Measurements from ENCODE around the gene UBTD1. TPM values are rescaled to one million over a fixed set of nuclear protein-coding genes. Genes with fewer than 3 reads are reported as not detected.

Gene UBTD1
- polyA plus RNA-seq, 1 donor from 2014 or later = 3.3 TPM

DNA sequence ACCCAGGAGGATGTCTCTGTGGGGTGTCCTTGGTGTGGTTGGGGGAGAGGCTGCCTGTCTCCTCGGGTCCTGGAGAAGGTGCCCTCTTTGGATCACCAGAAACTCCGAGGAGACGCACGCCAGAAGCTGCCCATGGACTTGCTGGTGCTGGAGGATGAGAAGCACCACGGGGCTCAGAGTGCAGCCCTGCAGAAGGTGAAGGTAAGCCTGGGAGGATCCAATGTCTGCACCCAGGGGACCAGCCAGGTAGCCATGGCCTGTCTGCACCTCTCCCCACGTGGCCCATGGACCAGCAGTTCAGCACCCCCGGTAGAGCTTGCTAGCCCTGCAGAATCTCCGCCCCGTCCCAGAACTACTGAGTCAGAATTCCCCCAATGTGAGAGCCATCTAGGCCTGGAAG, 79.0 kb downstream of the UBTD1 start:
- no peaks in the 10 kb centered on the region for H3F3A ChIP-seq (ENCODE audit: insufficient read depth, low read length, poor library complexity, severe bottlenecking)
- no peak overlapping the region for H3K27ac ChIP-seq (ENCODE audit: low read length)

DNA sequence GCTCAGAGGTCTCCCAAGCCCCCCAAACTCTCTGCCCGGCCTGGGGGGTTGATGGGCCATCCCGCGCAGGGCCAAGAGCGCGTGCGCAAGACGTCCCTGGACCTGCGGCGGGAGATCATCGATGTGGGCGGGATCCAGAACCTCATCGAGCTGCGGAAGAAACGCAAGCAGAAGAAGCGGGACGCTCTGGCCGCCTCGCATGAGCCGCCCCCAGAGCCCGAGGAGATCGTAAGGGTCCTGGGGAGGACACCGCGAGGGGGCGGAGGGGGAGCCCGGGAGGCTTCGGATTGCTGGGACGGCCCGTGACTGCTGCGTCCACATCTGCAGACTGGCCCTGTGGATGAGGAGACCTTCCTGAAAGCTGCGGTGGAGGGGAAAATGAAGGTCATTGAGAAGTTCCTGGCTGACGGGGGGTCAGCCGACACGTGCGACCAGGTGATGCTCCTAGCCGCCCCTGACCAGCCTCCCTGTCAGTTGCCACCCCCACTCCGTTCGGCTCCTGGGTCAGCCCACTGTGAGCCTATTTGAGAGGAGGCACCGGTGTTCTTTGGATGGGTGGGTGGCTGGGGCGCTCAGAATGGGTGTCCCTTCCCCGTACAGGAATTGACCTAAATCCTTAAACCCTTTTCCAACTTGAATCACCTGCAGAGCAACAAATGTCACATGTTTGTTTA, 79.6 kb downstream of the UBTD1 start:
- no peak overlapping the region for H3K4me3 ChIP-seq (ENCODE audit: low read length)
- TF ChIP-seq POLR2AphosphoS5 (IDR thresholded peaks at IDR 0.05) (no peak), RAD21 (conservative IDR thresholded peaks at IDR 0.05) (no peak), MXI1 (conservative IDR thresholded peaks at IDR 0.05; ENCODE audit: poor library complexity, severe bottlenecking) (no peak), SMC3 (conservative IDR thresholded peaks at IDR 0.05; ENCODE audit: poor library complexity) (no peak), REST (IDR thresholded peaks at IDR 0.05; ENCODE audit: borderline replicate concordance) (no peak), EP300 (conservative IDR thresholded peaks at IDR 0.05; ENCODE audit: poor library complexity, severe bottlenecking) (no peak)
- TF ChIP-seq, protein P1, sequence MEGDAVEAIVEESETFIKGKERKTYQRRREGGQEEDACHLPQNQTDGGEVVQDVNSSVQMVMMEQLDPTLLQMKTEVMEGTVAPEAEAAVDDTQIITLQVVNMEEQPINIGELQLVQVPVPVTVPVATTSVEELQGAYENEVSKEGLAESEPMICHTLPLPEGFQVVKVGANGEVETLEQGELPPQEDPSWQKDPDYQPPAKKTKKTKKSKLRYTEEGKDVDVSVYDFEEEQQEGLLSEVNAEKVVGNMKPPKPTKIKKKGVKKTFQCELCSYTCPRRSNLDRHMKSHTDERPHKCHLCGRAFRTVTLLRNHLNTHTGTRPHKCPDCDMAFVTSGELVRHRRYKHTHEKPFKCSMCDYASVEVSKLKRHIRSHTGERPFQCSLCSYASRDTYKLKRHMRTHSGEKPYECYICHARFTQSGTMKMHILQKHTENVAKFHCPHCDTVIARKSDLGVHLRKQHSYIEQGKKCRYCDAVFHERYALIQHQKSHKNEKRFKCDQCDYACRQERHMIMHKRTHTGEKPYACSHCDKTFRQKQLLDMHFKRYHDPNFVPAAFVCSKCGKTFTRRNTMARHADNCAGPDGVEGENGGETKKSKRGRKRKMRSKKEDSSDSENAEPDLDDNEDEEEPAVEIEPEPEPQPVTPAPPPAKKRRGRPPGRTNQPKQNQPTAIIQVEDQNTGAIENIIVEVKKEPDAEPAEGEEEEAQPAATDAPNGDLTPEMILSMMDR (IDR thresholded peaks at IDR 0.05; ENCODE audit: poor library complexity, severe bottlenecking) = no peak

More for the DNA sequence above, 79.0 kb downstream of the UBTD1 start:
- Histone ChIP-seq H3K9me2 (ENCODE audit: insufficient read depth, low read length) (no peaks in the 10 kb centered on the region), H3K4me3 (ENCODE audit: low read length) (no peak overlapping the region), H2AFZ (ENCODE audit: low read depth, low read length) (no peak overlapping the region), H3K36me3 (ENCODE audit: insufficient read depth, low read length) (no peaks in the 10 kb centered on the region), H3K27me3 (ENCODE audit: insufficient read depth, low read depth, low read length) (no peaks in the 10 kb centered on the region), H3K9ac (ENCODE audit: low read length) (no peak overlapping the region), H3K9me3 (ENCODE audit: low read length) (no peaks in the 10 kb centered on the region), H3K4me2 (ENCODE audit: low read length) (no peak overlapping the region), H4K20me1 (ENCODE audit: insufficient read depth) (no peaks in the 10 kb centered on the region), H3K79me2 (replicated peaks; ENCODE audit: insufficient read depth, low read length) (no peaks in the 10 kb centered on the region)
- TF ChIP-seq SMC3 (conservative IDR thresholded peaks at IDR 0.05; ENCODE audit: poor library complexity) (no peak), REST (IDR thresholded peaks at IDR 0.05; ENCODE audit: borderline replicate concordance) (no peak), EZH2 (IDR thresholded peaks at IDR 0.05; ENCODE audit: borderline replicate concordance, insufficient read depth, low read length, poor library complexity, severe bottlenecking) (no peak), RAD21 (conservative IDR thresholded peaks at IDR 0.05) (no peak), POLR2AphosphoS5 (IDR thresholded peaks at IDR 0.05) (no peak), EP300 (conservative IDR thresholded peaks at IDR 0.05; ENCODE audit: poor library complexity, severe bottlenecking) (no peak), MXI1 (conservative IDR thresholded peaks at IDR 0.05; ENCODE audit: poor library complexity, severe bottlenecking) (no peak), TAF1 (IDR thresholded peaks at IDR 0.05; ENCODE audit: low read depth) (no peak)
- TF ChIP-seq, protein P1 (IDR thresholded peaks at IDR 0.05; ENCODE audit: poor library complexity, severe bottlenecking) = no peak

More for the DNA sequence above, 79.6 kb downstream of the UBTD1 start:
- Histone ChIP-seq H3K79me2 (replicated peaks; ENCODE audit: insufficient read depth, low read length) (no peaks in the 10 kb centered on the region), H3K9me2 (ENCODE audit: insufficient read depth, low read length) (no peaks in the 10 kb centered on the region), H3F3A (ENCODE audit: insufficient read depth, low read length, poor library complexity, severe bottlenecking) (no peaks in the 10 kb centered on the region), H2AFZ (ENCODE audit: low read depth, low read length) (no peak overlapping the region), H3K4me2 (ENCODE audit: low read length) (no peak overlapping the region), H3K27ac (ENCODE audit: low read length) (no peak overlapping the region), H3K9me3 (ENCODE audit: low read length) (no peaks in the 10 kb centered on the region), H3K36me3 (ENCODE audit: insufficient read depth, low read length) (no peaks in the 10 kb centered on the region), H3K27me3 (ENCODE audit: insufficient read depth, low read depth, low read length) (no peaks in the 10 kb centered on the region), H4K20me1 (ENCODE audit: insufficient read depth) (no peaks in the 10 kb centered on the region), H3K9ac (ENCODE audit: low read length) (no peak overlapping the region)

All from neural cell (in vitro differentiated cells).